Prostate gland (tissue), 2 donors: ENCODE data around the gene ZNF287.

ENCODE experiments used
- CTCF ChIP-seq, 4 experiments: fragments of 200-600 bp in 2 of 4; fragments of 450-650 bp in 2 of 4; sonication (generic) in 2 of 4; IDR thresholded peaks; 1 replicate in 3 of 4; 2 replicates in 1 of 4; pipeline ENCODE4 v1.5.1; 2016 to 2019; ENCODE audit warnings: antibody characterized with exemption in 4 of 4, mild to moderate bottlenecking in 2 of 4, moderate library complexity in 2 of 4
- POLR2A ChIP-seq: fragments of 450-650 bp; IDR thresholded peaks from one replicate; pipeline ENCODE4 v1.6.1; 2016; ENCODE audit warnings: antibody characterized with exemption, mild to moderate bottlenecking
- POLR2AphosphoS5 ChIP-seq: sonication (generic); formaldehyde crosslinking; IDR thresholded peaks from one replicate; pipeline ENCODE4 v1.6.1; 2017; ENCODE audit warnings: antibody characterized with exemption

- TF ChIP-seq POLR2A (no peak), CTCF (IDR thresholded peaks at IDR 0.05) (no peak), POLR2AphosphoS5 (peak; percentile 21)
Measured at GRCh38 chr17:16593356-16594102, 24.5 kb upstream of the ZNF287 start.
